ENCODE data around the gene KLHL2. TPM values are rescaled to one million over a fixed set of nuclear protein-coding genes. Genes with fewer than 3 reads are reported as not detected.

KLHL2 gene
- total RNA-seq, 1 donor from 2014 or later, result 30.8 TPM

DNA sequence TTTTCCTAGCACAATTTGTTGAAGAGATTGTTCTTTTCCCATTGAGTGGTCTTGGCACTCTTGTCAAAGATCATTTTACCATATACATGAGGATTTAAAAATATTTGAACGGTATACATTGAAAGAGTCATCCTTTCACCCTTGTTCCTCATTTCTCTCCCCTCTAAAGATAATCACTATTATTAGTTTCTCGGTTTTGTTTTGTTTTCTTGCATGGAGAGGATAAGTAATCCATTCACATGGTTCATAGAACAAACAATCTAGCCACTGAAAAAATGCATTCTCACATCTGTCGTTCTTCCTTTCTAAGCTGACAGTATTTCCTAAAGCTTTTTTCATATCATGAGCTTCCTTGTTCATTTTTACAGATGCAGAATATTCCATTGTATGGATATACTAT is 80.9 kb downstream of the KLHL2 start:
- no peak for DNase-seq (ENCODE audit: low spot score)

DNA sequence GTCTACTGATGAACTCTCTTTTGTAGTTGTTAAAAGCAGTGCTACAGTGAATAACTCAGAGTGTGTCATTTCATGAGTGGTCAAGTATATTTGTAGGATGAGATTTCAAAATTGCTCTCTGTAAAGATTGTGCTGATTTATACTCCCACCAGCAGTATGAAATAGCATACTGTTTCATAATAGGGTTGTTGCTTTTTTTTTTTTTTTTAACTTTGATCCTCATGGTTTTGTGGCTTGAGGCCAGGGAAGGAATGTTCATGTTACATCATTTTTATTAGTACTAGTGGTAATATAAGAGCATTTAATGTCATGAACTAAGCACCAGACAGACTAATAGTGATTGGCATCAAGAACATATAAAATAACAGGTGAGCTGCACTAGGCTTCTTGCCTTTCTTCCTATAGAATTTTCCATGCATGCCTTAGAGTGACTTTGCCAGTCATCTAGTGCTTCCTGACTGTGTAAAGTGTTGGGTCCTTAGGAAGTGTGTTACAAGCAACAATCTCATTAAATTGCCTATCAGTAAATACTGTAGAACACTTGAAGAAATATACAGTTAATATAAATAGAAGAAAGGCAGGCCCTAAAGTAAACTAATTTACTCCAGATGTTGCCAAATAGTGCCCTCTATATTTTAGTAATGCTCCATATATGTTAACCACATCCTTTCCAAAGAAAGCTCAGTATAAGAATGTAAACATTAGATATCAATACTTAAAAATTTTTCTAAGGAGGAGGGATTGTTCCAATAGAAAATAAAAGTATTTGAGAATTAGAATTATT is 81.5 kb downstream of the KLHL2 start:
- DNase-seq (ENCODE audit: low spot score), result no peak

DNA sequence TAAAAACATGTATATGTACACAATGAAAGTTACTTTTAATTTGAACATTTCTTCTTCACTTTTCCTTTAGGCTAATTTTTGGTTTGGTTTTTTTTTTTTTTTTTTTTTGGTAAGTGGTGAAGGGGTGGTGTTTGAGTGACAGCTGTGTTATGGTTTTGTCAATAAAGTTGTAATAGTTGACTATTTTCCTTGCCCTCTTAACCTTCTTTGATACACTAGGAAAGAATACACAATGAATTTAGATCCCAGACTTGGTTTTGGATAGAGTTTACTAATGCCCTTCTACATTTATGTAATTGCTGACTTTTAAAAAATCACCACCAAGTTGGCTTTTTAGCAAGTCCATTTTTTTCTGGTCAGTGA is 82.0 kb downstream of the KLHL2 start:
- no peak for DNase-seq (ENCODE audit: low spot score)

DNA sequence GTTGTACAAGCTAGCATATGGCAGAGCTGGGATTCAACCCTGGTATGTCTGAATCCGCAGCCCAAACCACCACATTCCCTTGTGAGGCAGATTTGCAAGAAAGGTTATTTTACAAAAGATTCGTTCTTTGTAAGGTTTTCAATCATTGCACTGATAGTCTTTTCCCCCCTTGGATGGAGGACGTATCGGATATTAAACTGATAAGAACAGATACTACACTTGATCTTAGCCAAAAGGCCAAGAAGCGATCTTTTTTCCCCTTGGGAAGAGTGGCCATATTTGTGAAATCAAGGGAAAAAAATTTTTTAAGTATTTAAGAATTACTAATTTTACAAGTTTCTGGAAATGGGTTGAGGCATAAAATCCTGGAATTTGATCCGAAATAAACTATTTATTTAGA is 85.7 kb downstream of the KLHL2 start:
- DNase-seq (ENCODE audit: low spot score), result no peak

DNA sequence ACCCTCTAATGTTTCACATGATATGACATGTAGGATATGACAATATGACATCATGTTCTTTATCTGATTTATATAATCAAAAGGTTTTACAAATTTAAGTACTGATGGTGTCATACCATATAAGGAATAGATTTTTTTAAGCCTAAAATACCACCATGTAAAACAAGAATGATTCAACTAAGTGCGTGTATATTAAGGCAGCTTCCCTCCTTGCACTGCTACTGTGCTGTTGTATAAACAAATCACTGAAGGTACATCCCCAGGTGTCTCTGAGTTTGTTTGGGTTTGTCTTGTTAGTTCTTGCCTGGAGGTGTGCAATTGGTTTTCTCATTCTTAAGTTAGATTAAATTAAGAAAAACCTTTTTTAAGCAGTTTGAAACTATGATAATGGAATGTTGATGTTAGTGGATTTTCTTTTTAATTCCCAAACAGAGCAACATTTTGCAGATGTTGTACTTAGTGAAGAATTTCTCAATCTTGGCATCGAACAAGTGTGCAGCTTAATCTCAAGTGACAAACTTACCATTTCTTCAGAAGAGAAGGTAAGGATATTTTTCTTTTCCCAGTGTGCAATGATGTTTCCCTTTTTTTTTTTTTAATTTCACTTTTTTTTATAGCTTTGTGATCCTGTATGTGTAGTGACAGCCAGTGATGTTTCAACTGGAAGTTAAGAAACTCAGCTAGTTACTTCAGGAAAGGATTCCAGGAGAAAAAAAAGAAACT is 86.7 kb downstream of the KLHL2 start:
- no peak for DNase-seq (ENCODE audit: low spot score)

DNA sequence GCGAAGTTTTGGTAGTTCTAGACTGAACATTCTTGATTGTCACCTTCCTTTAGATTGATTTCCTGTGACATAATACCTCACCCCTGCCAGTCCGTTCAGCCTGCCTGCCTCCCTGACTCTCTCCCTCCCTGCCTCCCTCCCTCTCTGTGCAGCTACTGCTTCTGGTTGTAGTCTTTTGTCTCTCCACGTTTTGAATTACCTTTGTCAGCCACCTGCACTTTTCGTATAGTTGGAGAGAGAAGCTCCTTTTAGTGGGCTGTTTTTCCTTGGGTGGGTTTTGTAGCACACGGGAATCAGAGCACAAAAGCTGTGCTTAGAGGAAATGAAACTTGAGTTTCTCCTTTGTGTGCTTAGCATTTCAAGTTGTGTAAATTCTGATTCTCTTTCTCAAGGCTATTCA is 87.5 kb downstream of the KLHL2 start:
- no peak for DNase-seq (ENCODE audit: low spot score)

DNA sequence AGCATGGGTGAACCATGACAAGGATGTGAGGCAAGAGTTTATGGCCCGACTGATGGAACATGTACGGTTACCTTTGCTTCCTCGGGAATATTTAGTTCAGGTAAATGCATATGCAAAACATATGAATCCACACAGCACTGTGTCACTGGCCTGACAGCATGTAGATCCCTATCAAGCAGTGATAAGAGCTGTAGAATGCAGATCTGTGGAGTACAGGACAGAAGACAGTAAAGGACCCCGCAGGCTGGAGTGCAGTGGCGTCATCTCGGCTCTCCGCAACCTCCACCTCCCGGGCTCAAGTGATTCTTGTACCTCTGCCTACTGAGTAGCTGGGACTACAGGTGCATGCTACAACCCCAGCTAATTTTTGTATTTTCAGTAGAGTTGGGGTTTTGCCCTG is 90.3 kb downstream of the KLHL2 start:
- no peak for DNase-seq (ENCODE audit: low spot score)

DNA sequence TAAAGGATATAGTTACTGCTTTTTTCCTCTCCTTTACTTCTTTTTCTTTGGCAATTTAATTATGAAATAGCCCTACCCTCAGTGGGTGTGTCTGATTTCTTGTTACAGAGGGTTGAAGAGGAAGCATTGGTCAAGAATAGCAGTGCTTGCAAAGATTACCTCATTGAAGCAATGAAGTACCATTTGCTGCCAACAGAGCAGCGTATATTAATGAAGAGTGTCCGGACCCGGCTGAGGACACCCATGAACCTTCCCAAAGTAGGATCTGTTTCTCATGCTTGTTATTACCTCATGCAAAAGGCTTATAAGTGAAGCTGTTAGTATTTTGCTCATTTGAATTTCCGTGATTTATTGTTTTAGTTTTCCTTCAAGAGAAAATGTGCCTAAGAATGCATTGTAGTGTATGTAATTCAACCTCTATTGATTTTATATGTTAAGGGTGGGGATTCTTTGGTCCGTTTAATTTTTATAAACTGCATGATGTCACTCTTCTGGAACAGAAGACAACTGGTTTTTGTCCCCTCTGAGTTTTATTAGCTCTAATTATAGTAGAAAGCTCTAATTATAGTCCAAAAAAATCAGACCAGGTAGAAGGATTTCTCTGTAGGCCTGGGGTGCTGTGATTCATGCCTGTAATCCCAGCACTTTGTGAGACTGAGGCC is 92.2 kb downstream of the KLHL2 start:
- DNase-seq (ENCODE audit: low spot score), result no peak

DNA sequence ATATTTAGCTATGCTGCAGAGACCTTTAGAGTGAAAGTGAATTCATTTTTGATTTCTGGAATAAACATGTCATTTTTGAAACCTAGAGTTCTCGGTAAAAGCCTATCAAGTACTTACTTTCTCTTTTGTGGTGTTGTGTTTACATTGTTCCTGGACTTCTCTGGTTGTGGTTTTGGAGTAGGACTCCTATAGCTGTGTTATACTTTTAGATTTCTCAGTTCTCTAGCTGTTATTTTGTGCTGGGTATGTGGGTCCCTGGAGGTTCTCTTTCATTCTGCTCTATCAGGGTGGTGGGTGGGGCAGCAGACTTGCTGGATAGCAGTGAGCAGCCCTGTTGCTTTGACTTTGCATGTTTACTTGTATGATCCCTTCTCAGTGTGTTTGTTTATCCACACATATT is 94.5 kb downstream of the KLHL2 start:
- DNase-seq (ENCODE audit: low spot score), result no peak

DNA sequence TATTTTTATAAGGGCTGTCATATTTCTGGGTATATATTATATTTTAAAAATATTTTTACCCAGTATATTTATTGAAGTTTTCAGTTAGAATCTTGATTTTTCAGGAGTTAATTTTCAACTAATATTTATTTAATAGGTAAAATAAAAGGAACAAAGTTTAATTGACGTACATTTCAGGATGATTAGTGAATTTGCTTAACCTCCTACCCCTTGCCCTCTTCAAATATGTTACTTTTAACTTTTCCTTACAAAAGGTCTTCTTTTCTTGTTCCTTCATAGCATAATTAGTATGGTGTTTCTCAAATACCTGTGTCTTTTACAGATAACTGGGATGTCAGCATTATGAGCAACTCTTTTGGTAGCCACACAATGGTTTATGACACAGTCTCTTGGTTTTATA is 95.3 kb downstream of the KLHL2 start:
- DNase-seq (ENCODE audit: low spot score), result no peak

DNA sequence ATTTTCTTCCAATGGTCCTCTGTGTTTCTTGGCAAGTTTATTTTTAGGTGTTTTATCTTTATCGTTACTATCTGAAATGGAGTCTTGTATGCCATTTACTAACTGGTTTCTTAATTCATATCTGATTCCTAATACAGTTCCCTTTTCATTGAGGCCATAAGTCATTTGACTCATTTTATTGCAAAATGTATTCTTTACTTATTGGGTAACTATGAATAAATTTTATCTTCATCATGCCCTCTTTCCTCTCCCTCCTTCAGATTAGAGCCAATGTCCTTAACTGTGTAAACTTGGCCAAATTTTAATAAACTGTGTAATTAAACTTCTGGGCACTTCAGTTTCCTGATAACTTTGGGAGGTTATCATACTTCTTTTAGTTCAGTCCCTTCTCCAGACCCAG is 100.8 kb downstream of the KLHL2 start:
- DNase-seq (ENCODE audit: low spot score), result no peak

DNA sequence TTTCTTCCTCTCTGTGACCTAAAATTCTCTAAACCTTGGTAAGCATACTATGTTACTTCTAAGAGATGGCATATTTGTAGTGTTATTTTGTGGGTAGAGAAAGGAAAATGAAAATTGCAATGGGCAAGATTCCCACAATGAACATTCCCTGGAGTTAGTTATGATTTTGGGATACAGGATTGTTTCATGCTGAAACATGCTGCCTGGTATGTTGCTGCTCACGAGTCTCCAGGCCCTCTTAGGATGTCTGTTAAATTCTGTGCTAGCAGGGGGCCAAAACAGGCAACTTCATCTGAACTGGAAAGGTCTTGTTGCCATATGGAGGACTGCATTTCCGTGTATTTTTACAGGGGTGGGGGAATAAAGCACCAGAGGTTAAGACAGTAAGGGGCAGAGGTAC is 101.2 kb downstream of the KLHL2 start:
- no peak for DNase-seq (ENCODE audit: low spot score)

DNA sequence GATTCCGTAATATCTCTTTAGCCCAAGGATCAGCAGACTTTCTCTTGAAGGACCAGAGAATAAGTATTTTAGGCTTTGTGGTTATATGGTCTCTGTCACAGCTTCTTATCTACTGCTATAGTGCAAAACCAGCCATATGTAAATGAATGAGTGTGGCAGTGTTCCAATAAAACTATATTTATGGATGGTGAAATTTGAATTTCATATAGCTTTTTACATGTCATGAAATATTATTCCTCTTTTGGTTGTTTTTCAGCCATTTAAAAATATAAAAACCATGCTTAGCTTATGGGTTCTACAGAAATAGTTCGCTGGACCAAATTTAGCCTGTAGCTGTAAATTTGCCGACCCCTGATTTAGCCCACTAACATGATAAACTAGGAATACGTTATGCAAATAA is 102.1 kb downstream of the KLHL2 start:
- no peak for DNase-seq (ENCODE audit: low spot score)

DNA sequence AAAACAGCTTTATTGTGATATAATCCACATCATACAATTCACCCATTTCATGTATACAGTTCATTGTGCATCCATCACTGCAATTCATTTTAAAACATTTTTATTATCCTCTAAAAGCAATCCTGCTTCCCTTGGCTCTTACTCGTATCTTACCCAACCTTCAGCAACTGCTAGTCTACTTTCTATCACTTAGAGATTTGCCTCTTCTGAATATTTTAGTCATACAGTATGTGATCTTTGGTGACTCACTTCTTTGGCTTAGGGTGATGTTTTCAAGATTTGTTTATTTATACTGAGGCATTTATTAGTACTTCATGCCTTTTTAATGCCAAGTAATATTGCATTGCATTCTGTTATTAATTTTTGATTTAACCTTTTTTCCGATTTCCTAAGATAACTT is 105.1 kb downstream of the KLHL2 start:
- no peak for DNase-seq (ENCODE audit: low spot score)

DNA sequence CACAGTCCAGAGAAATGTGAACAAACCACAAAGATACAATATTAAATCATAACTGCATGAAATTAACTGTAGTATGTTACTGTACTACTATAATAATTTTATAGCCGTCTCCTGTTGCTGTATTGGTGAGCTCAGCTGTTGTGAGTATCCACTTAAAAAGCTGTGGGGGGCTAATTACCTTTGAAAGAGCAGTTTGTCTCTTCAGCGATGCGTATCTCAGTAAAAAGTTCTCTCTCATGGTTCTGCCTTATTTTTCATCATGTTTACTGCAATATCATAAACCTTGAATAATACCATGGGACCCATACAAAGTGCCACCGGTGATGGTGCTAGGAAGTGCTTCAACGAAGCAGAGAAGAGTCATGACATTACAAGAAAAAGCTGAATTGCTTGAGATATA is 111.7 kb downstream of the KLHL2 start:
- no peak for DNase-seq (ENCODE audit: low spot score)

DNA sequence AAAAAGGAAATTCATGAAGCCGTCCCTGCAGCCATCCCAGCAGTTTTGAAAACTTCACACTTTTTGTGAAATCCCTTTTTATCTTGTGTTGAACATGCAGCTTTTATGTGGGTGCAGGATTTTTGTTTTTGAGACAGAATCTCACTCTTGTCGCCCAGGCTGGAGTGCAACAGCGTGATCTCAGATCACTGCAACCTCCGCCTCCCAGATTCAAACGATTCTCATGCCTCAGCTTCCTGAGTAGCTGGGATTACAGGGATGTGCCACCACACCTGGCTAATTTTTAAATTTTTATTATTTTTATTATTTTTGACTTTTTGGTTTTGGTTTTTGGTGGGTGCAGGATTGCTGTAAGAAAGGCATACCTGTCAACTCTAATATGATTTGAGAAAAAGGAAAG is 112.1 kb downstream of the KLHL2 start:
- DNase-seq (ENCODE audit: low spot score), result no peak

DNA sequence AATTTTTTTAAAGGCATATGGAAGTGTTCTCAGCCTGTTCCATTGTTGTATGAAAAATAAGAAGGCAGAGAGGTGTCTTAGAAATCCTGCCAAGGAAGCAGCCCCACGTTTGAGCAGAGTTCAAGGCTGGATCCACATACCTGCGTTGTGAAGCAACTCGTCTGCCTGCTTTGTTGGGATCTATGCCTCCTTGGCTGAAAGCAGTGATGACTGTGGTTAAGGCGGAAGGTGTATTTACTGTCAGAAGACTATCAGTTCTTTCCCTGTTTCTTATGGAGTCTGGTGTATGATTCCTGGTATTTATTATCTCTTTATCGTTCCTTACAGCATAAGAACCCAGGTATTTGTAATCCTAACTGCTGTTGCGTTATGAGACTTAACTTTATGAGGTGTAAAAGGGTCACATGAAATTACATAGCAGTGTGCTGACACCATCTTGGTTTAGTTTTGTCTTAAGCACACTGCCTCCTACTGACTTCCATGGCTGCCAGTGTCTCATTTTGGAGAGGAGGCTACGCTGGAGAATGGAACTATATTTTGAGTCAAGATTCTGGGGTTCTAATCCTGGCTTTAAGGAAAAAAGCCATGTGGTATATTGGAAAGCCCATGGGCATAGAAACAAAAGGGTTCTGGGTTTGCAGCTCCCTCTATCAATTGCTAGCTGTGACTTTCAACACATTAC is 117.0 kb downstream of the KLHL2 start:
- no peak for DNase-seq (ENCODE audit: low spot score)

DNA sequence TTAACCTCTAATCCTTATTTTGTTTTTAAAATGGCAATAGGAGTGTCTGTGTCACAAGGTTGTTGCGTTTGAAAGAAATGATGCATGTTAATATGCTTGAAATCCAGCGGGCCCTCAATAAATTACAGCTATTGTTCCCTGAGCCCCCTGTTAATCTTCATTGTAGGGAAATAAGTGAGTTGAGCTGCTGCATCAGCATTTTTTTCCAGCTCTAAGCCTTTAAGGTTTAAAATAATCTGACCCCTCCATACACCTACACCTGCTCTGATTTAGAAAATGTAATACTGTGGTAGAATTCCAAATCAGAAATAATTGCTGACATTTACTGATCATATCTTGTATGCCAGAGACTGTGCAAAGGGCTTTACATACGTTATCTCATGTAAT is 117.5 kb downstream of the KLHL2 start:
- no peak for DNase-seq (ENCODE audit: low spot score)

DNA sequence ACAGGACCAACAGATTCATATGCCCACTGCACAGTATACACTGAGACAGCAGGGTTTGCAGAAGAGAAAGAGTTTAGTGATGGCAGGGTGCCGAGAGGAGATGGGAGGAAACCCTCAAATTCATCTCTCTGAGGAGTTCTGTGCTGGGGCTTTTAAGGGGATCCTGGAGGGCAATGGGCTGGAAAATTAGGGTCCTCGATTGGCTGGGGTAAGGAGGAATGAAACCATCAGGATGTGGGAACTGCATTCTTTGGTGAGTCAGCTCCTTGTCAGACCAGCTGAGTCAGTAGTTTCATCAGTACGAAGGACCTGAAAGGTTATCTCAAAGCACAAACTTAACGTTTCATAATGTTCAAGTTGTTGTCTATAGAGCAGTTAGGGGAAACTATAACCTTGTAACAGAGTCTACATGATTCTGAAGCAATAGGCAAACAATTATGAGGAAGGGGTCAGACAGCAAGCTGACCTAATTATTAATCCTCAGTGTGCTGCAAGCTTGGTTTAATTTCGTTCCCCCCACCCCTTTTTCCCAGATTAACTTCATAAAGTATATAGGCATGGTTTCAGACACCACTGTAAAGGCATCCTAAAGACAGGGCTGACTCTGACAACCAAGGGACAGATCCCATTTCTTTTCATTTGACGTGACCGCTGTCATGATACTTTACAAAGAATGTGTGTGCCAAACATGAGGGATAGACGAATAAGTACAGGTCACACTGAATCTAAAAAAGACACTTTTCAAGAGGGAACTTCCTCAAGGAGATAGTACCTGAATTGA is 118.6 kb downstream of the KLHL2 start:
- no peak for DNase-seq (ENCODE audit: low spot score)

DNA sequence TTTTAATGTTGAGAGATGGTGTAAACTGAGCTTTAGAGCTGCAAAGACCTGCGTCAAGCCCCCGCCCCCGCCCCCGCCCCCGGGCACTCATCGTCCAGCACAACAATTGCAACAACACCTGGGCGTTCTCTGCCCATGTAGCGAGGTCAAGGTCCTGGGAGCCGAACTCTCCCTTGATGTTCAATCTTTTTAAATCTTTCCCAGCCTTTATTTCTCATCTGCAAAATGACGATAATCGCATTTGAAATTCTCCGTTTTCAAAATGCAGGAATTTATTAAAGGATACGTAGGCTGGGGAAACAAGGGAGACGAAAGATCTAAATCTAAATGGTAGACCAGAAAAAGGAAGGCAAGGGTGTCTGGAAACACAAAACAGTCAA is 119.5 kb downstream of the KLHL2 start:
- no peak for DNase-seq (ENCODE audit: low spot score)

All from mesenteric fat pad (tissue), 1 donor.